DND-41 (cell line): ENCODE measurements around the gene CCDC107.

Experiments used
- EZH2 ChIP-seq: IDR thresholded peaks from 3 replicates; pipeline ENCODE4 v1.6.1; 2012; ENCODE audit warnings: borderline replicate concordance, low read depth, mild to moderate bottlenecking, moderate library complexity, low read length, inconsistent platforms; ENCODE audit not compliant: severe bottlenecking
- TF ChIP-seq, protein P1 (sequence below): IDR thresholded peaks from 2 replicates; pipeline ENCODE4 v1.5.1; 2012; ENCODE audit warnings: borderline replicate concordance, low read length, moderate library complexity, mild to moderate bottlenecking; ENCODE audit not compliant: poor library complexity, severe bottlenecking; ENCODE audit errors: extremely low read depth

DNA sequence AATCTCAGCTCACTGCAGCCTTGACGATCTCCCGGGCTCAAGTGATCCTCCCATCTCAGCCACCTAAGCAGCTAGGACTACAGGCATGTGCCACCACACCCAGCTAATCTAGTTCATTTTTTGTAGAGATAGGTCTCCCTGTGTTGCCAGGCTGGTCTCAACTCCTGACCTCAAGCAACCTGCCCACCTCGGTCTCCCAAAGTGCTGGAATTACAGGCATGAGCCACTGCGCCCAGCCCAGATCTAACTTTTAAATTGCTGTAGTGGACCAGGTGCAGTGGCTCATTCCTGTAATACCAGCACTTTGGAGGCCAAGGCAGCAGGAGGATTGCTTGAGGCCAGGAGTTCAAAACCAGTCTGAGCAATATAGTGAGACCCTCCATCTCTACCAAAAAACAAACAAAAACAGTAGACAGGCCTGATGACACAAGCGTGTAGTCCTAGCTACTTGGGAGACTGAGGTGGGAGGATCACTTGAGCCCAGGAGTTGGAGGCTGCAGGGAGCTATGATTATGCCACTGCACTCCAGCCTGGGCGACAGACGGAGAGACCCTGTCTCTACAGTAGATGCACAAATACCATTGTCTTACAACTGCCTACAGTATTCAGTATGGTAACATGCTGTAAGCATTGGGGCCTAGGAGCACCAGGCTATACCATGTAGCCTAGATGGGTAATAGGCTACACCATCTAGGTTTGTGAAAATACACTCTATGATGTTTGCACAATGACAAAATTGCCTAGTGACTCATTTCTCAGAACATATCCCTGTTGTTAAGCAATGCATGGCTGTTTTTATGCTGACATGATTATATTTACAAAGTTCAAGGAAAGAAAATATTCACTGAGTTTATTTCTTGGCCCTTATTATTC, 5.9 kb upstream of the CCDC107 start:
- TF ChIP-seq EZH2 = no peak
- TF ChIP-seq, protein P1, sequence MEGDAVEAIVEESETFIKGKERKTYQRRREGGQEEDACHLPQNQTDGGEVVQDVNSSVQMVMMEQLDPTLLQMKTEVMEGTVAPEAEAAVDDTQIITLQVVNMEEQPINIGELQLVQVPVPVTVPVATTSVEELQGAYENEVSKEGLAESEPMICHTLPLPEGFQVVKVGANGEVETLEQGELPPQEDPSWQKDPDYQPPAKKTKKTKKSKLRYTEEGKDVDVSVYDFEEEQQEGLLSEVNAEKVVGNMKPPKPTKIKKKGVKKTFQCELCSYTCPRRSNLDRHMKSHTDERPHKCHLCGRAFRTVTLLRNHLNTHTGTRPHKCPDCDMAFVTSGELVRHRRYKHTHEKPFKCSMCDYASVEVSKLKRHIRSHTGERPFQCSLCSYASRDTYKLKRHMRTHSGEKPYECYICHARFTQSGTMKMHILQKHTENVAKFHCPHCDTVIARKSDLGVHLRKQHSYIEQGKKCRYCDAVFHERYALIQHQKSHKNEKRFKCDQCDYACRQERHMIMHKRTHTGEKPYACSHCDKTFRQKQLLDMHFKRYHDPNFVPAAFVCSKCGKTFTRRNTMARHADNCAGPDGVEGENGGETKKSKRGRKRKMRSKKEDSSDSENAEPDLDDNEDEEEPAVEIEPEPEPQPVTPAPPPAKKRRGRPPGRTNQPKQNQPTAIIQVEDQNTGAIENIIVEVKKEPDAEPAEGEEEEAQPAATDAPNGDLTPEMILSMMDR = no peak
